Stimulated activated naive CD4-positive, alpha-beta T cell (primary cell): ENCODE results near the gene EFR3B.

Experiments
- DNase-seq, 6 experiments: peaks; one replicate each; lab custom pipeline; 2025; lab: John Stamatoyannopoulos, UW

EFR3B gene

DNA sequence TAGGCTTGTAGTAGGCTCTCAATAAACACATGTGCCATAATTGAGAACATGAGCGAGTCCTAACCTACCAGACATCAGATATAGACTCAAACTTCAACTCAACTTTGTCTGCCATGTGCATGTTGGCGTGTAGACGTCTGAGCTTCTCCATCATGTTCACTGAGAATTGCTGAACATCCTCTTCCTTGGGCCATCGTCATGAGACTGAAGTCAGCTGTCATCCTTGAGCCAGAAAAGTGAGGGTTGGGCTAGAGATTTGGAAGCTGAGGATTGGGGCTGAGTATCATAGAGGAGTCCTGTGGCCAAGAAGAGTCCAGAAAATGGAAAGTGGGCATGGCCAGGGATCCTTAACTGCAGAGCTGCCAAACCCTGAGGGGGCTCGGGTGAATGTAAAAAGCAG lies 7.8 kb upstream of the EFR3B start:
- DNase-seq = no peak

DNA sequence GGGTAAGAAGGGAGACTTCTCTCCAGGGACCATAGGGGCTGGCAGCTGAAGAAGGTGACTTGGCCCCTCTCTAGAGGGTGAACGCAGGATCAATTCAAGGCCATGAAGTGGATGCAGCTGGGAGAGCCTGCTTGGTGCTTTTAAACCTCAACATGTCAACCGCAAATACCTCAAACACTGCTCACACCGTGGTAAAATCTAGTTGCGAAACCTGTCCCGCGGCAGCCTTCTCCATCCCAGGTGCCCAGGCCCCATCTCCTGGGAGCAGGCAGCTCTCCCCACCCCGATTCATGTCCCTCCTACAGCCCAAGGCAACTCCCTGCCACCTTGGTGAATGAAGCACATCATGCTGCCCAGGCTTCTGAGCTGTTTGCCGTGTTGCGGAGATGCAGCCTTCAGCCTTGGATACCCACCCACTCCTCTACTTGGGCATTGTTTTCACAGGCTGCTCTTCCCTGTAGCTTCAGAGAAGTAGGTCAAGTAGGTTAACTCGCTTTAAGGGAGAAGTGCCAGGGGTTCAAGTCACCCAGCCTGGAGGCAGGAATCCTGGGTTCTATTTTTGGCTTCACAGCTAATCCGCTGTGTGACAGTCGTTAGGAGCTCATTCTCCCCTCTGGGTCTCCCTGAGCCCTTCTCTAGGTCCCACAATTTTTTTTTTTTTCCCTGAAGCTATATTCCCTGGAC lies 6.2 kb upstream of the EFR3B start:
- no peak for DNase-seq

GRCh38 chr2:25036221-25036559 lies 5.7 kb upstream of the EFR3B start:
- DNase-seq = no peak

GRCh38 chr2:25039126-25039525 lies 2.8 kb upstream of the EFR3B start:
- no peak for DNase-seq

DNA sequence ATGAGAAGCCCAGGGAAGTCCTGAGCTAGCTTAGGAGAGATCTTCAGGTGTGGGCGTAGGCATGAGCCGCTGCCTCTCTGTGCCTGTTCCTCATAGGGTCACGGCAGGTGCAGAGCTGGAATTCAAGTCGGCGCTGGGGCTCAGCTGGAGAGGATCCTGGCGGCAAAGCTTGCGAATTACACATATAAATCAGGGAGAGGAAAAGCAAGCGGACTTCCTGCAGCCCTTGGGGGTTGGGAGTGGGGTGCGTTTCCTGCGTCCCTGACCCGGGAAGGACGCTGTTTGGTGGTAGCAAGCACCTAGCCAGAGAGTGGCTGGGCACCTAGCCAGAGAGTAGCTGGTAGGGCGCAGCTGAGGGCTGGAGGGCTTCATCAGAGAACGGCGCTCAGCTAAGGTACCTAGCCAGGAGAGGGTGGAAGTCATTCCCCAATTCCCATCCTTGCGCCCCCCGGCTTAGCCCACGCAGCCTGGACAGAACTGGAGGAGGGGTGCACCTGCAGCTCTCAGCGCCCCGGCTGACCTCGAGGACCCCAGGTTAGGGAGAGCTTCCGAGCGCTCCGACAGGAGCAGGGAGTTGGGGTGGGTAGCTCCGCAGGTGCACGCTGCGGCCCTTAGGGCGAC lies 459 bp upstream of the EFR3B start:
- peak in 3 of 6 experiments; percentile 7 to 60 (median 36) for DNase-seq

- DNase-seq = peak in 2 of 6 experiments; percentile 6 to 20
Measured at GRCh38 chr2:25042321-25043240, 705 bp downstream of the EFR3B start.

DNA sequence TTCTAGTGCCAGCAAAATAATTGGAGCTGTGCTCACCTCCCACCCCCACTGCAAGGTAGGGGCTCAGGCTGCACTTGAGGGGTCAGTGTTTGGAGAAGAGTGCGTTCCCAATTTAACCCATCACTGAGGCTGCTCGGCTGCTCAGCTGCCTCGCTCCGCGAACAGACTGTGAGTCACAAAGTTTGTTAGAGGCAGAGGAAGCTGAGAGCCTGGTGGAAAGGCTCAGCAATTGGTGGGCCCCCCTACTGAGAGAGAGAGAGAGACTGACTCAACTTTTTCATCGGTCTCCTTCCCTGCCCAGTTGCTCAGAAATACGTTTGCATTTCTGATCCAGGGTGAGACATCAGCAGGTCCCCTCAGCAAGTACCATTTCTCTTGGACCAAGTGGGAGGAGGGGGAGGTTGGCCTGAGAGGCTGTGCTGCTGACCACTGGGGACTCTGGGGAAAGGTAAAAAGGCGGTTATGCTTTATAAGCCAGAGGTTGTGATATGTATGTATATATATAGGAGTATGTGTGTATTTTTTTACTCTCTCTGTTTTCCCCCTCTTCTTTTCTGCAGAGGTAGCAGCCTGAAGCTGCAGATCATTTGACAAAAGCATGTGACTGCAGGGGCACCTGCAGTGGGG lies 1.5 kb downstream of the EFR3B start:
- DNase-seq = peak in 2 of 6 experiments; percentile 2 to 4

- DNase-seq = no peak
Measured at GRCh38 chr2:25044011-25044410, 2.1 kb downstream of the EFR3B start.

- DNase-seq = no peak
Measured at GRCh38 chr2:25044990-25045389, 3.1 kb downstream of the EFR3B start.

DNA sequence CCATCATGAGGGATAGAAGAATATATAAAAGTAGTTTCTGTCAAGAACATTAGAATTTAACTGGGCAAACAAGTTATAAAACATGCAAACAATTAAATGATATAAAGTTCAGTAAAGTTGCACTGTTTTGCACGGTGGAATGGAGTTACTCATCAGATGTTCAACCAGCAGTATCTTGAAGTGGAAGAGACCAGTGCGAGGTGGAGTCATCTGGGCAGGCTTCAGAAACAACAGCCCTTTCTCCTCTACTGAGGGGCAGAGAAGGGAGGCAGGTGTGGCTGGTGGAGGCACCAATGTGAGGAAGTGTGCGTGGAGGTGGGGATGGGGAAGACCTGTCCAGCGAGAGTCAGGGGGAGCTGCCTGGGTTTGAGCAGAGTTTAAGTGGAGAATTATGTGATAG lies 7.5 kb downstream of the EFR3B start:
- DNase-seq = no peak

- no peak for DNase-seq
Measured at GRCh38 chr2:25050128-25050527, 8.3 kb downstream of the EFR3B start.

DNA sequence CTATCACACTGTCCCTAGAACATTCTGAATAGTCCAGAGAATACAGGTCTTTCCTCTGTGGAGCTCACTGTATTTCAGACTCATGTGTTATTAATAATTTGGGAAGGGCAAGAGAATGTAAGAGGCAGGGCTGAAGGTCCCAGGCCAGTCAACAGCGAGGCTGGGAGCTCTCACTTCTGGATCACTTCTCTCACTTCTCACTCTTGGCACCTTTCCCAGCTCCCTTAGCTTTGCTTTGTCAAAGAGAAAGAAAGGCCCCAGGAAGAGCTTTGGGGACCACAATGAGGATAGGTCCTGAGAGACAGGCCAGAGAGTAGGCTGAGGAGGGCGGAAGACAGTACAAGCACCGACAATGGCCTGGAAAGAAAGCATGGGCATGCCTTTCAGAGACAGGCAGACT lies 11.2 kb downstream of the EFR3B start:
- DNase-seq = no peak

DNA sequence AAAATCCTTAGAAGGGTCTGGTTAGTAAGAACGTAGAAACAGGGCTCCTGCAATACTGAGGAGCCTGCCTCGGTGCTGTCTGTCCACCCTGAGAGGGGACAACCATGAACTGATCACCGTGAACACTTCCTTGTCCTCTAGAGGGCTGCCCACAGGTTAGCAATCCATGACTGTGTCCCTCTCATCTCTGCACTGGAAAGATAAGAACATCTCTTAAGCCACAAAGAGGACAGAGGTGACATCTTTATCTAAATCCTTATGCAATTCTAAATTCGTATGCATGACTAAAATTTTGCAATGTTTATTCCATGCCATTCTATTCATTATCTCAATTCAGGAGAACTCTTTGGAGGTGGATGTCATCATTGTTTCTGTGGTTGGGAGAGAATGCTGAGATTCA lies 12.8 kb downstream of the EFR3B start:
- no peak for DNase-seq

DNA sequence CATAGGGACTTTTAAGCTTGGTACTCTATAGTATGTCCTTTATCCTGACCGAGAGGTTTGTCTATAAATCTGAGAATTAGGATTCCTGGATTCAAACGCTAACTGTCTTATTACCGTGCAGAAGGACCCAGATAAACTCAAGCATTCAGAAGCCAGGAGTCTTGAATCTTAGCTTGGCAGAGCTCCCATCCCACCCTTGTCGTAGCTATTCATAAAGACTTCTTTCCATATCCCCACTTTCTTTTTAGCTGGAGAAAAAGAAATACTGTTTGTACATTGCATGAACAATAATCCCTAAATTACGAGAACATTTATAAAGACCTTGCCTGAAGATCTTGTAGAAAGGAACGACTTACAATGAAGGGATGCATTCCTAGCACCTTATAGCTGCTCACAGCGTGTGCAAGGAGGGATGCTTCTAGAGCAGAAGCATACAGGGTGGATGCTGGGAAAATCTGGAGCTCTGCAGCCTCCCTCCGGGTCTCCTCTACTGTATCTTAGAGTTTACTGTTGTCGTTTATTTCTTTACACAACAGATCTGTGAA lies 13.6 kb downstream of the EFR3B start:
- DNase-seq = no peak

- no peak for DNase-seq
Measured at GRCh38 chr2:25056098-25056821, 14.4 kb downstream of the EFR3B start.

- no peak for DNase-seq
Measured at GRCh38 chr2:25062511-25062917, 20.6 kb downstream of the EFR3B start.

GRCh38 chr2:25063876-25064660 lies 22.2 kb downstream of the EFR3B start:
- no peak for DNase-seq

- no peak for DNase-seq
Measured at GRCh38 chr2:25065768-25066167, 23.9 kb downstream of the EFR3B start.

DNA sequence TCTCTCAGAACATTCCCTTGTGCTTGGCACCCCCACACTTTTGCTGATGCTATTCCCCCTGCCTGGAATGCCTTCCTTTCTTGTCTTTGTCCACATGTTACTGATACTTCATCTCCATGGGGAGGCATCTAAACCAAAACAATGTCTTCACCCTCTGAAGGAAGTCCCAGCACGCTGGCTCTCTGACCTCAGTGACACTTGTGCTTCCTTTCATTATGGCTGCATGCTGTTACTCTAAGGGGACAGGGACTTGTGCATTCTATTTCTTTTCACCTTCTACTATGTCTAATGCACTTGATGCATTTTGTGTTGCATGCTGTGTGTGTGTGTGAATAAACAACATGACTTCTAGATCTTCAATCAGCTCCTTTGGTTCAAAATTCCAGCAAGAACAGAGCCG lies 24.6 kb downstream of the EFR3B start:
- no peak for DNase-seq

DNA sequence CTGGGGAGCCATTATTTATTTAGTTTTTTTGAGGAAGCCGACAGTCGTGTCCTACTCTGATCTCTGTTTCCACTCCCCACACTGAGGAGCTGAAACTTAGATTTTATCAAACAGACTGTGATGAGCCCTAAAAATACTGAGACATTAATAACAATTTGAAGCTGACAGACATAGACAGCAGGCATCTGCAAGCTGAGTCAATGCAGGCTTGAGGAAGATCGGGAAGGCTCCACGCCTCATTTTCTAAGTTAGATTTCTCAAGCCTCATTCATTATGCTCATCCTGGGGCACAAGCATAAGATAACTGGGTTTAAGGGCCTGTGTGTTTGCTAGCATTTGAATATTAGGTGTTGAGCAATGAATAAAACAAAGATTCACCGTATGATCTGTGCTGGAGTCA lies 26.3 kb downstream of the EFR3B start:
- no peak for DNase-seq

GRCh38 chr2:25071966-25072365 lies 30.1 kb downstream of the EFR3B start:
- no peak for DNase-seq
